ENCODE measurements around the gene KBTBD13. TPM values are rescaled to one million over a fixed set of nuclear protein-coding genes. Genes with fewer than 3 reads are reported as not detected.

Gene KBTBD13
- total RNA-seq, 4 donors from 2014 or later, result 0.46 to 1.4 (median 1.1) TPM

- Histone ChIP-seq H3K4me3 (no peak overlapping the region), H3K27me3 (no peaks in the 10 kb centered on the region), H3K27ac (no peak overlapping the region), H3K36me3 (no peaks in the 10 kb centered on the region), H3K4me1 (peaks cover 0 to 3% of the 10 kb centered on the region in 2 donors), H3K9me3 (no peaks in the 10 kb centered on the region)
- no peak for TF ChIP-seq CTCF (IDR thresholded peaks at IDR 0.05 in 4 of 5, conservative IDR thresholded peaks at IDR 0.05 in 1 of 5)
- TF ChIP-seq POLR2A (IDR thresholded peaks at IDR 0.05), result no peak
- DNase-seq, result no peak
- ATAC-seq, result no peak
- in situ Hi-C loops (cut with MboI; ENCODE audit: low sequenced_read_pairs in 4 of 4), result loop anchor here (10.0 to 25.0 kb wide), 4 partner anchors 50 to 253 kb away; partner anchors contain the start of genes PARP16 (in 3 of the 4) and RNU5A-1 (in 3 of the 4)
- intact Hi-C loops (cut with DNase I; ENCODE audit: low total_unique reads), result no loop called here
Measured at GRCh38 chr15:65034719-65035118, 41.8 kb upstream of the KBTBD13 start.

GRCh38 chr15:65037309-65037708 lies 39.2 kb upstream of the KBTBD13 start:
- no peak overlapping the region for H3K4me3 ChIP-seq
- ATAC-seq (no peak), DNase-seq (no peak)
- TF ChIP-seq CTCF (IDR thresholded peaks at IDR 0.05 in 4 of 5, conservative IDR thresholded peaks at IDR 0.05 in 1 of 5) (no peak), POLR2A (IDR thresholded peaks at IDR 0.05) (no peak)
- no peaks in the 10 kb centered on the region for H3K9me3 ChIP-seq
- no peaks in the 10 kb centered on the region for H3K27me3 ChIP-seq
- H3K4me1 ChIP-seq, result peaks cover 0 to 3% of the 10 kb centered on the region in 2 donors
- intact Hi-C loops (cut with DNase I; ENCODE audit: low total_unique reads) (no loop called here), in situ Hi-C loops (cut with MboI; ENCODE audit: low sequenced_read_pairs in 4 of 4) (loop anchor here (10.0 to 25.0 kb wide), 4 partner anchors 47 to 250 kb away; partner anchors contain the start of genes PARP16 (in 3 of the 4) and RNU5A-1 (in 3 of the 4))
- H3K27ac ChIP-seq, result no peak overlapping the region
- H3K36me3 ChIP-seq, result no peaks in the 10 kb centered on the region

GRCh38 chr15:65038428-65038827 lies 38.1 kb upstream of the KBTBD13 start:
- Histone ChIP-seq H3K4me1 (peaks cover 0 to 6% of the 10 kb centered on the region in 2 donors), H3K27me3 (no peaks in the 10 kb centered on the region), H3K9me3 (no peaks in the 10 kb centered on the region), H3K4me3 (no peak overlapping the region), H3K27ac (no peak overlapping the region), H3K36me3 (no peaks in the 10 kb centered on the region)
- no peak for TF ChIP-seq CTCF (IDR thresholded peaks at IDR 0.05 in 4 of 5, conservative IDR thresholded peaks at IDR 0.05 in 1 of 5)
- no peak for TF ChIP-seq POLR2A (IDR thresholded peaks at IDR 0.05)
- ATAC-seq (no peak), DNase-seq (no peak)
- in situ Hi-C loops (cut with MboI; ENCODE audit: low sequenced_read_pairs in 4 of 4) (loop anchor here (10.0 to 25.0 kb wide), 4 partner anchors 46 to 249 kb away; partner anchors contain the start of genes PARP16 (in 3 of the 4) and RNU5A-1 (in 3 of the 4)), intact Hi-C loops (cut with DNase I; ENCODE audit: low total_unique reads) (no loop called here)

GRCh38 chr15:65038836-65039235 lies 37.7 kb upstream of the KBTBD13 start:
- H3K36me3 ChIP-seq, result no peaks in the 10 kb centered on the region
- no peak overlapping the region for H3K27ac ChIP-seq
- no peak for DNase-seq
- intact Hi-C loops (cut with DNase I; ENCODE audit: low total_unique reads) (no loop called here), in situ Hi-C loops (cut with MboI; ENCODE audit: low sequenced_read_pairs in 4 of 4) (loop anchor here (10.0 to 25.0 kb wide), 4 partner anchors 46 to 248 kb away; partner anchors contain the start of genes PARP16 (in 3 of the 4) and RNU5A-1 (in 3 of the 4))
- ATAC-seq, result no peak
- no peaks in the 10 kb centered on the region for H3K9me3 ChIP-seq
- no peak for TF ChIP-seq CTCF (IDR thresholded peaks at IDR 0.05 in 4 of 5, conservative IDR thresholded peaks at IDR 0.05 in 1 of 5)
- no peak for TF ChIP-seq POLR2A (IDR thresholded peaks at IDR 0.05)
- peaks cover 0 to 5% of the 10 kb centered on the region in 2 donors for H3K4me1 ChIP-seq
- no peak overlapping the region for H3K4me3 ChIP-seq
- H3K27me3 ChIP-seq, result no peaks in the 10 kb centered on the region

Data from gastrocnemius medialis (tissue), 4 donors.